Neural progenitor cell (in vitro differentiated cells): ENCODE results near the gene PRLHR. TPM values are rescaled to one million over a fixed set of nuclear protein-coding genes. Genes with fewer than 3 reads are reported as not detected.
A peak's percentile ranks its signal among the peaks of the same experiment; 100 is the strongest.

Experiments
- DNase-seq: peaks from one replicate; pipeline ENCODE4 v3.0.0-alpha.2; 2016; ENCODE audit warnings: low spot score
- H2AFZ ChIP-seq: fragments of 200-600 bp; sonication (generic); replicated peaks from 2 replicates; pipeline ENCODE4 v1.6.1; 2016; ENCODE audit warnings: antibody characterized with exemption
- H3F3A ChIP-seq: fragments of 200-600 bp; sonication (generic); 2 replicates; pipeline ENCODE4 v1.6.1; 2016; ENCODE audit warnings: antibody characterized with exemption, low read depth
- H3K27ac ChIP-seq: fragments of 200-600 bp; sonication (generic); 2 replicates; pipeline ENCODE4 v1.5.1; 2016; ENCODE audit warnings: mild to moderate bottlenecking
- H3K27me3 ChIP-seq: fragments of 200-600 bp; sonication (generic); 2 replicates; pipeline ENCODE4 v1.6.1; 2016; ENCODE audit warnings: mild to moderate bottlenecking, moderate library complexity
- H3K36me3 ChIP-seq: fragments of 200-600 bp; sonication (generic); 2 replicates; pipeline ENCODE4 v1.5.1; 2016
- H3K4me1 ChIP-seq: fragments of 200-600 bp; sonication (generic); 2 replicates; pipeline ENCODE4 v1.6.1; 2016; ENCODE audit warnings: mixed run types
- H3K4me2 ChIP-seq: fragments of 200-600 bp; sonication (generic); 2 replicates; pipeline ENCODE4 v1.6.1; 2016
- H3K4me3 ChIP-seq: fragments of 200-600 bp; sonication (generic); 2 replicates; pipeline ENCODE4 v1.5.1; 2016
- H3K79me2 ChIP-seq: fragments of 200-600 bp; sonication (generic); 2 replicates; pipeline ENCODE4 v1.6.1; 2016; ENCODE audit warnings: low read depth
- H3K9ac ChIP-seq: fragments of 200-600 bp; sonication (generic); 2 replicates; pipeline ENCODE4 v1.6.1; 2016
- H3K9me3 ChIP-seq: fragments of 200-600 bp; sonication (generic); 2 replicates; pipeline ENCODE4 v1.5.1; 2016; ENCODE audit warnings: low read depth
- H4K20me1 ChIP-seq: fragments of 200-600 bp; sonication (generic); 2 replicates; pipeline ENCODE4 v1.6.1; 2016; ENCODE audit warnings: low read depth
- H3K27ac Mint-ChIP-seq: 3 replicates; pipeline ENCODE4 v1.8.0; 2021; ENCODE audit warnings: mixed read lengths
- H3K27me3 Mint-ChIP-seq: 2 replicates; pipeline ENCODE4 v1.8.0; 2022; ENCODE audit warnings: low read depth, mild to moderate bottlenecking, inconsistent platforms, moderate library complexity, mixed read lengths; ENCODE audit not compliant: insufficient read depth
- H3K36me3 Mint-ChIP-seq: 3 replicates; pipeline ENCODE4 v1.8.0; 2021; ENCODE audit warnings: mixed read lengths
- H3K4me1 Mint-ChIP-seq: 3 replicates; pipeline ENCODE4 v1.8.0; 2021; ENCODE audit warnings: mixed read lengths
- H3K4me3 Mint-ChIP-seq: 3 replicates; pipeline ENCODE4 v1.8.0; 2021; ENCODE audit warnings: mild to moderate bottlenecking, moderate library complexity, mixed read lengths
- H3K9me3 Mint-ChIP-seq: 3 replicates; pipeline ENCODE4 v1.8.0; 2020; ENCODE audit warnings: mixed read lengths
- EZH2 ChIP-seq: fragments of 200-600 bp; sonication (generic); IDR thresholded peaks from 2 replicates; pipeline ENCODE4 v1.6.1; 2017; ENCODE audit warnings: antibody characterized with exemption, mild to moderate bottlenecking, moderate library complexity
- EZH2phosphoT487 ChIP-seq: fragments of 200-600 bp; sonication (generic); IDR thresholded peaks from 2 replicates; pipeline ENCODE4 v1.6.1; 2017; ENCODE audit warnings: antibody characterized with exemption
- total RNA-seq: library from RNA; depleted of rRNA; stranded (reverse); fragments of >200 nt; gene quantifications from 2 replicates; pipeline ENCODE4 v1.2.3, GENCODE V29; 2015; ENCODE audit warnings: low replicate concordance
- TF ChIP-seq, protein P1 (sequence below): fragments of 200-600 bp; sonication (generic); IDR thresholded peaks from 2 replicates; pipeline ENCODE4 v1.5.1; 2017; ENCODE audit warnings: antibody characterized with exemption, mild to moderate bottlenecking

The PRLHR gene
- total RNA-seq, 1 donor from 2014 or later: not detected

DNA sequence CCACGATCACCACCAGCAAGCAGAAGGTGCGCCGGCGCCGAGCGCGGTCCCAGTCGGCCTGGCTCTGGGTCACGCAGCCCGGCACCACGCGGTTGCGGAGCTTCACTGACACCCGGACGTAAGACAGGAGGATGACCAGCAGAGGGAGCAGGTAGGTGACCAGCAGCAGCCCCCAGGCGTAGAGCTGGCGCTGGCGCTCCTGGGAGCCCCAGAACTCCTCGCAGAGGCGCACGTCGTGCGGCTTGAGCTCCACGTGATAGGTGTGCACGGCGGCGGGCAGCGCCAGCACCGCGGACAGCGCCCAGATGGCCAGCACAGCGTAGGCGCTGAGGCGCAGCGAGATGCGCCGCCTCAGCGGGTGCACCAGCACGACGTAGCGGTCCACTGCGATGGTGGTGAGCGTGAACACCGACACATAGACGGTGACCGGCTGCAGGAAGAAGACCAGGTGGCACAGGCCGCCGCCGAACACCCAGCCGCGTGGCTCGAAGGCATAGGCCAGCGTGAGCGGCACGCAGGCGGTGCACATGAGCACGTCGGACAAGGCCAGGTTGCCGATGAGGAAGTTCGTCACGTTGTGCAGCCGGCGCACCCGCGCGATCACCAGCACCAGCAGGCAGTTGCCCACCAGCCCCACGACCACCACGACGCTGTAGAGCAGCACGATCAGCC lies 920 bp downstream of the PRLHR start:
- H3K36me3 Mint-ChIP-seq: no peaks in the 10 kb centered on the region
- peaks cover 21% of the 10 kb centered on the region for H3K4me1 Mint-ChIP-seq
- Histone ChIP-seq H2AFZ (no peak overlapping the region), H3K4me3 (no peak overlapping the region), H3F3A (peaks cover 18% of the 10 kb centered on the region), H3K36me3 (no peaks in the 10 kb centered on the region), H4K20me1 (peaks cover 20% of the 10 kb centered on the region), H3K9ac (no peak overlapping the region), H3K27me3 (peaks cover 56% of the 10 kb centered on the region), H3K4me1 (peaks cover 19% of the 10 kb centered on the region), H3K9me3 (no peaks in the 10 kb centered on the region), H3K79me2 (no peaks in the 10 kb centered on the region), H3K27ac (no peak overlapping the region), H3K4me2 (peak overlapping the region; percentile 90)
- H3K27ac Mint-ChIP-seq: no peak overlapping the region
- H3K4me3 Mint-ChIP-seq: no peak overlapping the region
- H3K9me3 Mint-ChIP-seq: peaks cover 6% of the 10 kb centered on the region
- TF ChIP-seq EZH2: peak; percentile 34
- TF ChIP-seq EZH2phosphoT487: peak; percentile 61
- TF ChIP-seq, protein P1, sequence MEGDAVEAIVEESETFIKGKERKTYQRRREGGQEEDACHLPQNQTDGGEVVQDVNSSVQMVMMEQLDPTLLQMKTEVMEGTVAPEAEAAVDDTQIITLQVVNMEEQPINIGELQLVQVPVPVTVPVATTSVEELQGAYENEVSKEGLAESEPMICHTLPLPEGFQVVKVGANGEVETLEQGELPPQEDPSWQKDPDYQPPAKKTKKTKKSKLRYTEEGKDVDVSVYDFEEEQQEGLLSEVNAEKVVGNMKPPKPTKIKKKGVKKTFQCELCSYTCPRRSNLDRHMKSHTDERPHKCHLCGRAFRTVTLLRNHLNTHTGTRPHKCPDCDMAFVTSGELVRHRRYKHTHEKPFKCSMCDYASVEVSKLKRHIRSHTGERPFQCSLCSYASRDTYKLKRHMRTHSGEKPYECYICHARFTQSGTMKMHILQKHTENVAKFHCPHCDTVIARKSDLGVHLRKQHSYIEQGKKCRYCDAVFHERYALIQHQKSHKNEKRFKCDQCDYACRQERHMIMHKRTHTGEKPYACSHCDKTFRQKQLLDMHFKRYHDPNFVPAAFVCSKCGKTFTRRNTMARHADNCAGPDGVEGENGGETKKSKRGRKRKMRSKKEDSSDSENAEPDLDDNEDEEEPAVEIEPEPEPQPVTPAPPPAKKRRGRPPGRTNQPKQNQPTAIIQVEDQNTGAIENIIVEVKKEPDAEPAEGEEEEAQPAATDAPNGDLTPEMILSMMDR: peak; percentile 77
- DNase-seq: peak; percentile 99
- H3K27me3 Mint-ChIP-seq: peaks cover 57% of the 10 kb centered on the region

DNA sequence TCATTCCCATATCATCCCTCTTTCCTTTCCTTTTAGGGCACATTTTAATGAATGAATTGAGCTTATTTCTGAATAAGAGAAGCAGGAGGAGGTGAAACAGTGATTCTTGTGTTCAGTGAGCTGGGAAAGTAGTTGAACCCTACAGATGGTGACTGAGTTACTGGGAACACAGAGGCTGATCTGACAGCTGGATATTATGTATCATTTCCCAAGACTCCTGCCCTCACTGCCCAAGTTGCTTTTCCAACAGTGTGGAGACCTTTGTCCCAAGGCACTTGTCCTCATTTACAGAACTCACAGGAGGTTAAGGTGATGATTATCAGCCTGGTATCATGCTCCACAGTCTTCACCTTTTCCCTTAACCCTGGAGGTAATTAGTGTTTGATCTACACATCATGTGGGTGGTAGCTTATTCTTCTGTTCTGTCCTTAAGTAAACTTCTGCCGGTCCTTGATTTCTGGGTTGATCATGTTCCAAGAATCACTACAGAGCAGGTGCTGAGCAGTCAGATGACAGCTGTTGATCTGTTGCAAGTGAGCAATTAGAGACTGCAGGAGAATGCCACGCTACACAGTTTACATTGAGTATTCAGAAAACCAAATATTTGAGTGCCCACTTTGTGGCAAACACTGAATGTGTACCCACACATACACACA lies 2.6 kb downstream of the PRLHR start:
- no peaks in the 10 kb centered on the region for H3K79me2 ChIP-seq
- H3K27me3 ChIP-seq: peaks cover 56% of the 10 kb centered on the region
- no peak for DNase-seq
- no peaks in the 10 kb centered on the region for H3K9me3 ChIP-seq
- no peaks in the 10 kb centered on the region for H3K36me3 ChIP-seq
- no peak overlapping the region for H3K27ac ChIP-seq
- H3K27ac Mint-ChIP-seq: no peak overlapping the region
- H3K4me3 Mint-ChIP-seq: no peak overlapping the region
- H3K27me3 Mint-ChIP-seq: peaks cover 51% of the 10 kb centered on the region
- H3K4me2 ChIP-seq: no peak overlapping the region
- no peaks in the 10 kb centered on the region for H3K36me3 Mint-ChIP-seq
- no peak overlapping the region for H3K9ac ChIP-seq
- TF ChIP-seq, protein P1: no peak
- TF ChIP-seq EZH2phosphoT487 (no peak), EZH2 (no peak)
- H3K4me1 Mint-ChIP-seq: peaks cover 26% of the 10 kb centered on the region
- H3K4me3 ChIP-seq: no peak overlapping the region
- peaks cover 6% of the 10 kb centered on the region for H3K9me3 Mint-ChIP-seq
- peaks cover 19% of the 10 kb centered on the region for H3K4me1 ChIP-seq
- H4K20me1 ChIP-seq: peaks cover 20% of the 10 kb centered on the region
- peaks cover 18% of the 10 kb centered on the region for H3F3A ChIP-seq
- no peak overlapping the region for H2AFZ ChIP-seq

DNA sequence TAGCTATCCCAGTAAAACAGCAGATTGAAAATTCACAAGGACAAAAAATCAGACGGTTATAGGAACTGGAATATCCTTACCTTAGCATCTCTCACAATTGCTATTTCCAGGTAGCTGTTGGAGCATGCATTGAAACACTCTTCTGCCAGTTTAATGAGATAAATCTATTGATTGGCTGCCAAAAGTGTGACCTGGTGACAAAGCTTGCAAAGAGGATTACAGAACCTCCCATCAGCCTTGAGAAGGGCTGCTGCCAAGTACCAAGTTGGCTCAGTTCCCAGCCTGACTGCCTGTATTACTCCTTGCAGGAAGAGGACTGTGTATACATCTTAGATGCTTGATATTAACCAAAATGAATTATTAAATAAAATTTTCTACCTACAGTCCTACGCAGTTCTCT lies 5.1 kb downstream of the PRLHR start:
- peaks cover 38% of the 10 kb centered on the region for H3K27me3 Mint-ChIP-seq
- H3K4me3 ChIP-seq: no peak overlapping the region
- H3K27me3 ChIP-seq: peaks cover 49% of the 10 kb centered on the region

More for the DNA sequence above, 5.1 kb downstream of the PRLHR start:
- DNase-seq: peak; percentile 5
- Mint-ChIP-seq H3K4me1 (peaks cover 7% of the 10 kb centered on the region), H3K36me3 (no peaks in the 10 kb centered on the region), H3K27ac (no peak overlapping the region), H3K4me3 (peak overlapping the region; percentile 43), H3K9me3 (peaks cover 6% of the 10 kb centered on the region)
- Histone ChIP-seq H4K20me1 (peaks cover 8% of the 10 kb centered on the region), H3K9ac (no peak overlapping the region), H3K79me2 (no peaks in the 10 kb centered on the region), H3K4me2 (no peak overlapping the region), H3K27ac (no peak overlapping the region), H3K4me1 (peaks cover 3% of the 10 kb centered on the region), H3K36me3 (no peaks in the 10 kb centered on the region), H3K9me3 (no peaks in the 10 kb centered on the region), H2AFZ (no peak overlapping the region), H3F3A (peaks cover under 1% of the 10 kb centered on the region)
- TF ChIP-seq EZH2phosphoT487: no peak
- TF ChIP-seq, protein P1: no peak
- TF ChIP-seq EZH2: no peak
